Pons (tissue), 1 donor: ENCODE measurements around the gene DNAJC22.
"Not testable (repeated sequence)": the region's sequence is repeated elsewhere in the genome, so short reads cannot be mapped to it uniquely, and the experiment has no call there.

Experiments used
- DNase-seq: peaks from one replicate; pipeline ENCODE4 v3.0.0-alpha.2; 2016; ENCODE audit warnings: low spot score

DNAJC22 gene

DNA sequence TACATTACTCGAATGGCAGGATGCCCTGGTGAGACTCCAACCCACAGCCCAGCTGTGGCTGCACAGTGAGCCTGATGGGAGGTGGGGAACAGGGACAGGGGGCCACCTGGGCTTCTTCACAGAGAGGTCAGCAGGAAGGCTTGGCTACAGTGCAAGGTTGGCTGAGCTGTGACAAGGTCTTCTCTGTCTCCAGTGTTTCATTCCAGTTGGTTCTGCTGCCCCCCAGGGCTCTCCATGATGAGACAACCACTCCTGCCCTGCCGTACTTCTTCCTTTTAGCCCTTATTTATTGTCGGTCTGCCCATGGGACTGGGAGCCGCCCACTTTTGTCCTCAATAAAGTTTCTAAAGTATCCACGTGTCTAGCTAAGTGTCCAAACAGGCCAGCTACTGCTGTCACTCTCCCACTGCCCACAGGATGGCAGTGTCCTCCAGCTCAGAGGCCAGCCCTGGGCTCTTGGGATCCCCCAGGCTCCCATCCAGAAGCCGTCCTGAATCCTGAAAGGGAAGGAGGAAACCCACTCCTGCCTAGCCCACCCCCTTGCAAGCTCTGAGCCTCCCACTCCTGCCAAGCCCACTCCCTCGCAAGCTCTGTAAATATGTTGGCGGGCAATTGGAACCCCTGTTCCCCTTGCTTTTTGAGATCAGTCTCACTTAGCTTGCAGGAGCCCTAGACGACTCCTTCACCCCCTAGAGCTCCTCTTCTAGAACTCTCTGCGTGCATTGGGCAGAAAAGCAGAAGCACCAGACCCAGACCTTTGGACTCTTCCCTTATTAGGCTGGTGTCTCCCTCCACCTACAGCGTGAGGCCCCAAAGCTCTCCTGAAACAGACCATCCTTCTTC lies 15.1 kb upstream of the DNAJC22 start:
- DNase-seq = peak; percentile 70

DNA sequence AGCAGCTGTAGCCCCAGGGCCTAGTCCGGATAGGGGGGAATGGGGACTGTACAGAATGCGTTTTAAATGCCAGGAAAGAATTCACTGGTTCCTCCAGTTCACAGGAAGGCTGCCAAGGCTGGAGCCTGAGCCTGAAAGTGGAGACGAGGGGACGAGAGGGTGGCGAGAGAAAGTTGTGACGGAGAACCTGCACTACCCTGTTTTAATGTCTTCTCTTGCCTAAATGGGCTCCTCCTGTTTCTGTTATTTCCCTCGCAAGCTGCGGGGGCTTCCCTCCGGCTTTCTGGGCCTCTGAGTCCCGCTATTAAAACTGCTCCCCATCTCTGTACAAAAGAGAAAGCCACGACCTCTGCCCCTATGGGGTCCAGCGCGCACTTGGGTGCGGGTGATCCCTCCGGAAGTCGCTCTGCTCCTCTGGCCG lies 14.2 kb upstream of the DNAJC22 start:
- DNase-seq = no peak

- DNase-seq = no peak
These were observed 13.8 kb upstream of the DNAJC22 start for GRCh38 chr12:49332891-49333371.

GRCh38 chr12:49333778-49334177 lies 12.9 kb upstream of the DNAJC22 start:
- DNase-seq = not testable (repeated sequence)

GRCh38 chr12:49334226-49334625 lies 12.5 kb upstream of the DNAJC22 start:
- no peak for DNase-seq

- no peak for DNase-seq
These were observed 12.0 kb upstream of the DNAJC22 start for GRCh38 chr12:49334681-49335080.

- no peak for DNase-seq
These were observed 11.4 kb upstream of the DNAJC22 start for GRCh38 chr12:49335118-49335954.

DNA sequence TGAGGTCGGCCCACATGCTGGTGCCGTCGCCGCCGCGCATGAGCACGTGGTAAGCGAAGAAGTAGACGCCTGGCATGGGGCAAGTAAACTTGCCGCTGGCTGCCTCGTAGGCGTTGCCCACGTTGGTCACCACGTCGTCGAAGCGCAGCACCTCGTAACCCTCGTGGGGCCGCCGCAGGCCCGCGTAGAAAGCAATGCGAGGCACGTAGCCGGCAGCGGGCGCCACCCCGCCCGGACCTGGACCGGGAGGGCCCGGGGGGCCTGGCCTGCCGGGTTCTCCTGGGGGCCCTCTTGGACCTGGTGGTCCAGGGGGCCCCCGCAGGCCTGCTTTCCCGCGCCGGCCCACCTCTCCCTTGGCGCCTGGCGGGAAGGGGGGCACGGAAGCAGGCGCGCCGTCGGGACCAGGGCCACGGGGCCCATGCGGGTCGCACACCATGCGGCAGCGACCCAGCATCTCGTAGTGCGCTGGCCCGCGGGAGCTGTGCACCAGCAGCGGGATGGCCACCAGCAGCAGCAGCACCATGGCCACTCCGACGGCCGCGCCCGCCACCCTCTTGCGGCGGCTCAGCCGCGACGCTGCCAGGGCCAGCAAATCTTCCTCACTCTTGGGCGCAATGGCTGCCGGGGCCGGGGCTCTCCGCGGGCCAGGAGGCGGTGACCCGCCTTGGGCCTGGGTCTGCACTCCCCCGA lies 10.6 kb upstream of the DNAJC22 start:
- DNase-seq = no peak

GRCh38 chr12:49336645-49337584 lies 9.8 kb upstream of the DNAJC22 start, which contains the start of gene C1QL4:
Gene C1QL4 (minus strand): TSS chr12:49337188. CDS start chr12:49336477, 711 bp downstream.
- DNase-seq = peak; percentile 51

GRCh38 chr12:49338830-49339463 lies 7.7 kb upstream of the DNAJC22 start:
- DNase-seq = no peak

- no peak for DNase-seq
These were observed 7.2 kb upstream of the DNAJC22 start for GRCh38 chr12:49339464-49339861.

GRCh38 chr12:49340095-49340870 lies 6.4 kb upstream of the DNAJC22 start:
- DNase-seq = no peak

DNA sequence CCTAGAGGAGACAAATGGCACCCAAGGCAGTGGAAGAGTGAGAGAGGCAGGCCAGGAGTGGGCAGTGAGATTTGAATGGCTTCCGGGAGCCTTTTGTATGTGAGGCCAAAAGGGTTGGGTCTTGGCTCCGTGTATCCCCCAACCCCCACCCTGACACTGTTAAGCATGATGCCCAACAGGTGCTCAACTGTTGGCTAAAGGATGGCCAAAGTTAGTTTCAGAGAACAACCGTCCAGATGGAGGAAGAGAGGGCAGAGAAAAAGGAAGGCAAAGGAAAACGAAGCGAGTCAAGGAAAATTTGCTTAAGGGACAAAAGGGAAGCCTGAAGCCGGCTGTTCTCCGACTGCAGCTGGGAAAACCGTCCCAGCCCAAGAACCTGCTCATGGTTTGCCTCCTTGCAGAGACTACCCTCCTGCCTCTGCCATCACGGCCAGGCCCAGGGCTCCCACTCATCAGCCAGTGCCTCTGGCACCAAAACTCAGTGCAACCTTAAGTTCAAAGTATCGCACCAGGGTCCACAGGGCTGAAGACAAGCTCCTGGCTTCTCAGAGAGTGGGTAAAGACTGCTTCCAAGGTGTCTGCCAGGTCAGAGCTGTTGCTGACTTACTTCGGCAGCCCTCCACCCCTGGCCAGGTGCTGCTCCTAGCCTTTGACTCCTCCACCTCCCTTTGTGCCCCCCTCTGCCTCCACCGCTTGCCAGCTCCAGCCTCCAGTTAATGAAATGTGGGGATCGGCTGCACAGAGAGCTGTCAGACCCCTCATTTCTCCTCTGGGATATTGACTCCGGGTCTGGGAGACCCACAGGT lies 5.5 kb upstream of the DNAJC22 start:
- no peak for DNase-seq

- DNase-seq = no peak
These were observed 5.0 kb upstream of the DNAJC22 start for GRCh38 chr12:49341777-49342065.

GRCh38 chr12:49342066-49342913 lies 4.4 kb upstream of the DNAJC22 start:
- peak; percentile 56 for DNase-seq

DNA sequence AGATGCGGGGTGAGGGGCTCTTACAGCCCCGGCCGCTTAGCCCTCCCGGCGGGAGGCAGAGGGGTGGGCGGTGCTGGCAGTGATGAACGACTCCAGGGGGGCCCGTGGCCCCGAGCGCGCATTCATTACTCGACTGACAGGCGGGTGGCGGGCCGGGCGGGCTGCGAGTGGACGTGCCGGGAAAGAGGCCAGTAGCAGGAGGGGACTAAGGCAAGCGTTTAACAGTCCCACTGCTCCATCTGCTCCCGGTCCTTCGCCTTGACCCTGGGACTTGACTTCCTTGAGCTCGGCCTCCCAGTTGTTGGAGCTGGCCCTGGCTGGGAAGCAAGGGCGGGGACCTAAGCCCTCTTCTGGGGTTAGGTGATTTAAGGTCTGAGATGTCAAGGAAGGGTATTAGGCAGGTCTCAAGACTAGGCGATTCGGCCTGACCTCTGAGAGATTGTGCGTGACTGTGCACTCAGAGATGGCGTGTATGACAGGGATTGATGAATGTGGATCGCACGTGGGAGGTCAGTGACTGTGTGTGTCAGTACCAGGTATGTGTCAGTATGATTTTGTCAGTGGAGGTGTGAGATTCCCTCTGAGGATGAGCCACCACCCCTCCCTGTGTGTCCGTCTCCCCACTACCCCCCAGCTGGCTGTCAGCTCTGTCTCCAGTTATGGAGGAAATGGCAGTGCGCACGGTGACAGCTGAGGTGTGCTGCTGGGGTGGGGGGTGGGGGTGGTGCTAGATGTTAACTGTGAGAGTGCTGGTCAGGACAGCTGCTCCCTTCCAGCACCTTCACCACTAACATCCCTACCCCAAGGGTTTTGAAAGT lies 3.6 kb upstream of the DNAJC22 start:
- DNase-seq = no peak

DNA sequence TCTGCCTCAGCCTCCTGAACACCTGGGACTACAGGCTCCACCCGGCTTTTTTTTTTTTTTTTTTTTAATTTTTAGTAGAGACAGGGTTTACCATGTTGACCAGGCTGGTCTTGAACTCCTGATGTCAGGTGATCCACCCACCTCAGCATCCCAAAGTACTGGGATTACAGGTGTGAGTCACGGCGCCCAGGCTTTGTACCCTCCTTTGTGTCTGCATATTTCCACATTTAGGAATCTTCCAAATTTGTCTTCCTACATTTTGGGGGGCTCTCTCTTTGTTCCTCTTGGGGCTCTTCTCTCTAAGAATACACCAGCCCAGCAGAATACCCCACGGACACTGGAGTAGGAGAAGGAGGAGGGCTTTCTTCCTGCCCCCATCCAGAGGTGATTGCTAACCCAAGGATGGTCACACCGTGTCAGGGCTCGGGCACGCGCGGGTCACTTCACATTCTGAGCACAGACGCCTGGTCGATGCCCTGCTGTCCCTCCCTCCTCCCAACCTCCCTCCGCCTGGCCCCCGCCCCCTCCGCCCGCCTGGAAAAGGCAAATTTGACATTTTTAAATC lies 2.1 kb upstream of the DNAJC22 start:
- no peak for DNase-seq
